Stimulated activated CD8-positive, alpha-beta memory T cell treated with anti-CD3 and anti-CD28 coated beads, Interleukin-4, amount 100 ng/mL, for 1 hour (primary cell): ENCODE data around the gene CIDEB.

Experiments used
- DNase-seq, 2 donors: peaks; one replicate each; pipeline ENCODE4 v3.0.0-alpha.2; 2020; ENCODE audit warnings: low read depth in 2 of 2, low spot score in 1 of 2

The CIDEB gene

DNA sequence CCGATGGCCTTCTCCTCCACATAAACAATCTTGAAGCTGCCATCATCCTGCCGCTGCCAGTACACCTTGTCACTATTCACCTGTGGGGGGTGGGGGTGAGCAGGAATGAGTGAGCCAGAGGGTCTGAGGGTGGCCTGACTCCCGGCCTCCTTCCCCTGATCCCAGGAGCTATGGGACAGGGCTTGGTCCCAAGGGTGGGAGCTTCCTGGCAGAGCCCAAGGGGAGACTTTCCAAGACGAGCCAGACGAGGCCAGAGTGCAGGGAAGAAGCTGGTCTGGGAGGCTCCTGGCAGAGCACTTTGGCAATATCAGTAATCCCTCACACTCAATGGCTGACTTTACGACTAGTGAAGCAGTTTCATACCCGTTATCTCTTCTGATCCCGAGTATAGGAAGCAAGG lies 52.3 kb downstream of the CIDEB start:
- no peak for DNase-seq
